Suprapubic skin (tissue), 3 donors: ENCODE measurements around the gene PTPRJ.

Source experiments
- CTCF ChIP-seq, 2 donors: fragments of 200-600 bp in 1 of 2; fragments of 450-650 bp in 1 of 2; sonication (generic) in 1 of 2; IDR thresholded peaks; one replicate each; pipeline ENCODE4 v1.5.1; 2016 to 2019; ENCODE audit warnings: antibody characterized with exemption in 2 of 2, mild to moderate bottlenecking in 1 of 2, moderate library complexity in 1 of 2
- EP300 ChIP-seq: sonication (generic); formaldehyde crosslinking; IDR thresholded peaks from one replicate; pipeline ENCODE4 v1.6.1; 2017; ENCODE audit warnings: antibody characterized with exemption
- POLR2A ChIP-seq, 2 donors: fragments of 450-650 bp; IDR thresholded peaks; one replicate each; pipeline ENCODE4 v1.6.1; 2017; ENCODE audit warnings: antibody characterized with exemption in 2 of 2, mild to moderate bottlenecking in 2 of 2, moderate library complexity in 2 of 2

- TF ChIP-seq CTCF (IDR thresholded peaks at IDR 0.05) (no peak), EP300 (no peak), POLR2A (IDR thresholded peaks at IDR 0.05) (no peak)
These were observed 51.2 kb downstream of the PTPRJ start for GRCh38 chr11:48031602-48032001.
